Adrenal gland (tissue), 5 donors: ENCODE results near the gene LZTR1.

Experiments
- POLR2A ChIP-seq, 2 donors: fragments of 450-650 bp; IDR thresholded peaks; one replicate each; pipeline ENCODE4 v1.6.1; 2017; ENCODE audit warnings: antibody characterized with exemption in 2 of 2, mild to moderate bottlenecking in 2 of 2, moderate library complexity in 1 of 2
- TF ChIP-seq, protein P1 (sequence below), 6 experiments: fragments of 450-650 bp in 4 of 6; fragments of 200-600 bp in 2 of 6; sonication (generic) in 1 of 6; IDR thresholded peaks; 1 replicate in 5 of 6; 2 replicates in 1 of 6; pipeline versions ENCODE4 v1.5.1 to v1.8.0; 2016 to 2021; ENCODE audit warnings: antibody characterized with exemption in 6 of 6, mild to moderate bottlenecking in 2 of 6, moderate library complexity in 1 of 6
- donor health status: DM: no; HTN: no; CAD: no.

DNA sequence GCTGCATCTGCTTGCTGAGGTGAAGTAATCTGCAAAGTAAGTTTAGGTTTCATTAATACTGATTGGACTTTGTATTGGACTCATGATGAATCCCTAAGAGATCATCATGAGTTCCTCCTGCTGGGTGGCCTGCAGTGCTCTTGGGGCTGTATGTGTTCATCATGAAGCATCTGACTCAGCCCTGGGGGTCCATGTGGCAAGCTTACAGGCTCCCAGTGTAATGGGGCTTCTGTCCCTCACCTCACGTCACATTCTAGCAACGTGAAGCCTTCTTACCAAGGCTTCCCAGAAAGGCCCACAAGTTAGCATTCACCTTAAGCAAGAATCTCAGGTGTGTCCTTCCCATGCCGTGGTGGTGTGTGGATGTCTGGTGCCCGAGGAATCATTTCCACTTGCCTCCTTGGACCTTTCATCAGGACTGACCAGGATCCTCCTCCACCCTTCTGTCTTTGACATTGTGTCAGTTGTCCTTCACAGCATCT is 41.2 kb upstream of the LZTR1 start:
- TF ChIP-seq, protein P1, sequence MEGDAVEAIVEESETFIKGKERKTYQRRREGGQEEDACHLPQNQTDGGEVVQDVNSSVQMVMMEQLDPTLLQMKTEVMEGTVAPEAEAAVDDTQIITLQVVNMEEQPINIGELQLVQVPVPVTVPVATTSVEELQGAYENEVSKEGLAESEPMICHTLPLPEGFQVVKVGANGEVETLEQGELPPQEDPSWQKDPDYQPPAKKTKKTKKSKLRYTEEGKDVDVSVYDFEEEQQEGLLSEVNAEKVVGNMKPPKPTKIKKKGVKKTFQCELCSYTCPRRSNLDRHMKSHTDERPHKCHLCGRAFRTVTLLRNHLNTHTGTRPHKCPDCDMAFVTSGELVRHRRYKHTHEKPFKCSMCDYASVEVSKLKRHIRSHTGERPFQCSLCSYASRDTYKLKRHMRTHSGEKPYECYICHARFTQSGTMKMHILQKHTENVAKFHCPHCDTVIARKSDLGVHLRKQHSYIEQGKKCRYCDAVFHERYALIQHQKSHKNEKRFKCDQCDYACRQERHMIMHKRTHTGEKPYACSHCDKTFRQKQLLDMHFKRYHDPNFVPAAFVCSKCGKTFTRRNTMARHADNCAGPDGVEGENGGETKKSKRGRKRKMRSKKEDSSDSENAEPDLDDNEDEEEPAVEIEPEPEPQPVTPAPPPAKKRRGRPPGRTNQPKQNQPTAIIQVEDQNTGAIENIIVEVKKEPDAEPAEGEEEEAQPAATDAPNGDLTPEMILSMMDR (IDR thresholded peaks at IDR 0.05), result no peak
- TF ChIP-seq POLR2A (IDR thresholded peaks at IDR 0.05), result no peak
